HEK293T (cell line): ENCODE results near the gene ARF1.

Experiments
- ARNT ChIP-seq: fragments of 450-650 bp; IDR thresholded peaks from 2 replicates; pipeline ENCODE4 v1.6.1; 2017; ENCODE audit warnings: mild to moderate bottlenecking
- CTBP1 ChIP-seq: fragments of 450-650 bp; IDR thresholded peaks from 2 replicates; pipeline ENCODE4 v1.6.1; 2016; ENCODE audit warnings: borderline replicate concordance
- ELF4 ChIP-seq: fragments of 450-650 bp; IDR thresholded peaks from 2 replicates; pipeline ENCODE4 v1.6.1; 2017; ENCODE audit warnings: antibody characterized with exemption
- FOXK2 ChIP-seq: fragments of 450-650 bp; IDR thresholded peaks from 2 replicates; pipeline ENCODE4 v1.6.1; 2016; ENCODE audit warnings: mild to moderate bottlenecking
- FOXM1 ChIP-seq: fragments of 450-650 bp; IDR thresholded peaks from 2 replicates; pipeline ENCODE4 v1.6.1; 2017; ENCODE audit warnings: mild to moderate bottlenecking, borderline replicate concordance
- HDGF ChIP-seq: fragments of 450-650 bp; IDR thresholded peaks from 2 replicates; pipeline ENCODE4 v1.6.1; 2017; ENCODE audit warnings: antibody characterized with exemption, borderline replicate concordance
- SUZ12 ChIP-seq: fragments of 450-650 bp; IDR thresholded peaks from 2 replicates; pipeline ENCODE4 v1.6.1; 2016; ENCODE audit warnings: mild to moderate bottlenecking
- TARDBP ChIP-seq: fragments of 450-650 bp; IDR thresholded peaks from 2 replicates; pipeline ENCODE4 v1.6.1; 2016

DNA sequence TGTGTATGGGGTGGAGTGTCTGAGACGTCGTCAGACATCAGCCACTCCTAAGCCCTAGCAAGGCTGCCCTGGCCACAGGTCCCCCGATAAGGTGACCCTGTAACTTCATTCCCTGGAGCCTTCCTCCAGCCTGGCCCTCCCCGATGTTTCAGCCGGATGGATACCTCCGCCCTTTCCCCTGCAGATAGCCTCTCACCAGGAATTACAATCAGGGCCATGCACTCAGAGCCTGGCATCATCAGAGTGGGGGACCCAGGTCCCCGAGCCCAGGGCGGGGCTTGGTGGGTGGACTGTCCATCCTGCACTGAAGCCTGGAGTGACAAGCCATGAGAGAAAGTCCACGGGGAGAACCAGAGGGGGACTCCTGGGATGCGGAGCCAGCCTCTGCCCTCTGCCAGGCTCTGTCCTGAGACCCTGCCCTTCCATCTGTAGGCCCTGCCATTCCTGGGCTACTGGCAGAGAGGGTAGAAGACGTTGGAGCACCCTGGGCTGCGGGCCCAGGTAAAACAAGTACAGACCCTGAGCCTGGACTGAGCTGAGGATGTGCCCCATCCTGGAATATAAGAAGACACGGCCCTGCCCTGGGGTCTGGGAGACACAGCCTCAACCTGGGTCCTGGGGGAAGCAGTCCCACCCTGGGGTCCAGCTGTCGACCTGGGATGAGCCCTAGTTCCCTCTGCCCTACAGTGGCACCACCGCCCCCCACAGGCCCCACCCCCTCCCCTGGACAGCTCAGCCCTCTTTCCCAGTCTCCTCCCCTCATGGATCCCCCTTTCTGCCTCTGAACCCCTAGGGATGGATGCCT lies 16.8 kb upstream of the ARF1 start:
- no peak for TF ChIP-seq FOXK2
- TF ChIP-seq FOXM1, result no peak
- no peak for TF ChIP-seq SUZ12
- TF ChIP-seq HDGF, result no peak
- no peak for TF ChIP-seq ELF4
- no peak for TF ChIP-seq ARNT
- TF ChIP-seq TARDBP, result no peak
- no peak for TF ChIP-seq CTBP1
